GM12878 (cell line): ENCODE data around the gene STON2. TPM values are rescaled to one million over a fixed set of nuclear protein-coding genes. Genes with fewer than 3 reads are reported as not detected.

Experiments
- ATAC-seq: fragments of 200-7000 bp; cut with Tn5 transposase; 3 replicates; pipeline ENCODE4 v1.9.1; 2020; ENCODE audit warnings: mild to moderate bottlenecking, moderate library complexity
- BruUV-seq: library from RNA; stranded (reverse); fragments of 400-500 nt; replicated peaks from 2 replicates; lab custom pipeline; 2021; lab: Mats Ljungman, UMichigan
- CTCF ChIA-PET: fragments of 300-600 bp; sonication (Branson Sonifier 250); formaldehyde crosslinking; extraction: SDS; loops from one replicate; lab custom pipeline; 2021; ENCODE audit warnings: inconsistent platforms; lab: Yijun Ruan, JAX
- POLR2A ChIA-PET: fragments of 350-600 bp; formaldehyde crosslinking; extraction: SDS; loops from one replicate; lab custom pipeline; 2021; ENCODE audit warnings: inconsistent platforms; lab: Charles Lee
- RAD21 ChIA-PET: fragments of 300-600 bp; sonication (Branson Sonifier 250); formaldehyde crosslinking; loops from one replicate; lab custom pipeline; 2023; ENCODE audit warnings: antibody characterized with exemption; ENCODE audit not compliant: unreplicated experiment; lab: Charles Lee
- SMC1A ChIA-PET: fragments of 300-600 bp; sonication (Branson Sonifier 250); formaldehyde crosslinking; loops from one replicate; lab custom pipeline; 2023; ENCODE audit not compliant: unreplicated experiment, uncharacterized antibody; lab: Charles Lee
- DNase-seq: peaks from one replicate; pipeline ENCODE4 v3.0.0-alpha.2; 2011; ENCODE audit warnings: low read depth, low spot score
- FAIRE-seq: peaks from 3 replicates; lab custom pipeline; 2011; peaks lifted over from hg19 to GRCh38; lab: Jason Lieb, UNC
- H2AFZ ChIP-seq: 2 replicates; pipeline ENCODE4 v1.6.0; 2011; ENCODE audit warnings: low read depth, low read length, control low read depth; ENCODE audit not compliant: control insufficient read depth
- H3K27ac ChIP-seq: 2 replicates; pipeline ENCODE4 v1.5.1; 2011; ENCODE audit warnings: control low read depth; ENCODE audit not compliant: control insufficient read depth, insufficient read depth
- H3K27me3 ChIP-seq, 2 experiments: replicated peaks in 1 of 2; 2 replicates each; pipeline versions ENCODE4 v1.6.0 to v1.6.1; 2011; ENCODE audit warnings: low read length in 1 of 2; ENCODE audit not compliant: control insufficient read depth in 2 of 2, insufficient read depth in 2 of 2
- H3K36me3 ChIP-seq, 2 experiments: 2 replicates each; pipeline ENCODE4 v1.5.1; 2011; ENCODE audit warnings: low read length in 1 of 2; ENCODE audit not compliant: control insufficient read depth in 2 of 2, insufficient read depth in 2 of 2
- H3K4me1 ChIP-seq: 2 replicates; pipeline ENCODE4 v1.6.1; 2011; ENCODE audit warnings: mild to moderate bottlenecking, low read length, moderate library complexity, mixed read lengths; ENCODE audit not compliant: control insufficient read depth, insufficient read depth
- H3K4me2 ChIP-seq: 2 replicates; pipeline ENCODE4 v1.6.0; 2011; ENCODE audit warnings: control low read depth; ENCODE audit not compliant: control insufficient read depth, insufficient read depth
- H3K4me3 ChIP-seq: fragments of 200-600 bp; sonication (generic); 2 replicates; pipeline ENCODE4 v1.5.1; 2016
- H3K79me2 ChIP-seq: 2 replicates; pipeline ENCODE4 v1.6.0; 2011; ENCODE audit warnings: low read length; ENCODE audit not compliant: control insufficient read depth, insufficient read depth
- H3K9ac ChIP-seq: 2 replicates; pipeline ENCODE4 v1.8.0; 2011; ENCODE audit warnings: low read length, control low read depth, mixed read lengths; ENCODE audit not compliant: control insufficient read depth, insufficient read depth
- H3K9me3 ChIP-seq: replicated peaks from 3 replicates; pipeline ENCODE4 v1.5.1; 2011; ENCODE audit warnings: mild to moderate bottlenecking, low read length; ENCODE audit not compliant: control insufficient read depth, insufficient read depth
- H4K20me1 ChIP-seq: 2 replicates; pipeline ENCODE4 v1.6.0; 2011; ENCODE audit not compliant: control insufficient read depth, insufficient read depth
- BRCA1 ChIP-seq: IDR thresholded peaks from 2 replicates; pipeline ENCODE4 v1.6.1; 2011; ENCODE audit warnings: low read depth, low read length, improper control_type of control experiment
- CBX3 ChIP-seq: fragments of 200-600 bp; sonication (generic); IDR thresholded peaks from 2 replicates; pipeline ENCODE4 v1.6.1; 2016; ENCODE audit warnings: low read depth, borderline replicate concordance
- CBX5 ChIP-seq: sonication (generic); IDR thresholded peaks from 2 replicates; pipeline ENCODE4 v1.6.1; 2016; ENCODE audit warnings: low read depth, moderate library complexity, mild to moderate bottlenecking, inconsistent platforms
- FOS ChIP-seq: IDR thresholded peaks from 3 replicates; pipeline ENCODE4 v1.6.1; 2011; ENCODE audit warnings: borderline replicate concordance; ENCODE audit not compliant: insufficient read length; ENCODE audit errors: extremely low read depth
- HDAC2 ChIP-seq: fragments of 200-600 bp; sonication (generic); IDR thresholded peaks from 2 replicates; pipeline ENCODE4 v1.6.1; 2017
- RCOR1 ChIP-seq: conservative IDR thresholded peaks from 2 replicates; pipeline ENCODE4 v1.6.1; 2012; ENCODE audit warnings: low read depth, low read length, improper control_type of control experiment
- RUNX3 ChIP-seq: IDR thresholded peaks from 2 replicates; pipeline ENCODE4 v1.6.1; 2012; ENCODE audit warnings: low read length, inconsistent platforms
- SUPT20H ChIP-seq: IDR thresholded peaks from 2 replicates; pipeline ENCODE4 v1.6.1; 2011; ENCODE audit warnings: low read depth, mild to moderate bottlenecking, low read length, moderate library complexity, borderline replicate concordance; ENCODE audit not compliant: control insufficient read depth
- YBX1 ChIP-seq: fragments of 450-650 bp; IDR thresholded peaks from 2 replicates; pipeline ENCODE4 v1.6.1; 2016; ENCODE audit warnings: antibody characterized with exemption
- YY1 ChIP-seq: IDR thresholded peaks from 2 replicates; pipeline ENCODE4 v1.6.1; 2011; ENCODE audit warnings: low read depth, mild to moderate bottlenecking, low read length
- WGBS: methylation state at CpG from one replicate; pipeline ENCODE4 v1.1.6; 2016; ENCODE audit warnings: low lambda C conversion rate; ENCODE audit not compliant: insufficient replicate concordance, insufficient coverage; ENCODE audit errors: missing lambda C conversion rate; 5-methylcytosine and 5-hydroxymethylcytosine counted together
- in situ Hi-C: fragments of 300-500 bp; cut with MboI; formaldehyde crosslinking; loops from 9 replicates; pipeline ENCODE4 v1.14.3; 2018; ENCODE audit warnings: mixed read lengths
- intact Hi-C: fragments of 100-400 bp; cut with micrococcal nuclease; formaldehyde crosslinking; loops from one replicate; pipeline ENCODE4 v1.14.2; 2022; ENCODE audit not compliant: unreplicated experiment
- polyA plus RNA-seq, 11 experiments: library from polyadenylated mRNA; depleted of rRNA in 4 of 11; unstranded in 6 of 11; stranded (reverse) in 5 of 11; fragments of >200 nt; fragmentation: Nextera tagmentation in 4 of 11; fragmentation: Illumina TruSeq in 1 of 11; extraction: Ambion mirVana in 4 of 11; extraction: Trizol in 1 of 11; gene quantifications; 1 replicate in 1 of 11; 2 replicates in 10 of 11; pipeline versions ENCODE4 v1.2.1 to v1.2.3, GENCODE V29; 2011 to 2016; ENCODE audit warnings: inconsistent platforms in 2 of 11, missing spikeins in 2 of 11, low read depth in 1 of 11
- total RNA-seq, 4 experiments: library from RNA; depleted of rRNA in 3 of 4; stranded (reverse); fragments of >200 nt in 3 of 4; fragmentation: Illumina TruSeq in 1 of 4; extraction: Trizol in 1 of 4; gene quantifications; 2 replicates each; pipeline versions ENCODE4 v1.2.1 to v1.2.3, GENCODE V29; 2013 to 2021
- TF ChIP-seq, protein P1 (sequence below): fragments of 450-650 bp; IDR thresholded peaks from 2 replicates; pipeline ENCODE4 v1.6.1; 2017; ENCODE audit warnings: antibody characterized with exemption, mild to moderate bottlenecking, moderate library complexity
- TF ChIP-seq, protein P2 (sequence below): IDR thresholded peaks from 2 replicates; pipeline ENCODE4 v1.6.1; 2011; ENCODE audit warnings: borderline replicate concordance, low read depth, mild to moderate bottlenecking, moderate library complexity, low read length; ENCODE audit not compliant: insufficient read depth, poor library complexity, severe bottlenecking
- TF ChIP-seq, protein P3 (sequence below): fragments of 450-650 bp; IDR thresholded peaks from 2 replicates; pipeline ENCODE4 v1.6.1; 2016; ENCODE audit warnings: mild to moderate bottlenecking
- TF ChIP-seq, protein P4 (sequence below): fragments of 450-650 bp; IDR thresholded peaks from 2 replicates; pipeline ENCODE4 v1.6.1; 2018; ENCODE audit warnings: mild to moderate bottlenecking, low read depth, moderate library complexity; ENCODE audit not compliant: partially characterized antibody

Gene STON2
- total and polyA plus RNA-seq, 10 of the 15 experiments (the other 5 are each of a cell fraction or from before 2014, with no cell fraction given): 0.03 to 0.13 (median 0.03) TPM; not detected in 7

DNA sequence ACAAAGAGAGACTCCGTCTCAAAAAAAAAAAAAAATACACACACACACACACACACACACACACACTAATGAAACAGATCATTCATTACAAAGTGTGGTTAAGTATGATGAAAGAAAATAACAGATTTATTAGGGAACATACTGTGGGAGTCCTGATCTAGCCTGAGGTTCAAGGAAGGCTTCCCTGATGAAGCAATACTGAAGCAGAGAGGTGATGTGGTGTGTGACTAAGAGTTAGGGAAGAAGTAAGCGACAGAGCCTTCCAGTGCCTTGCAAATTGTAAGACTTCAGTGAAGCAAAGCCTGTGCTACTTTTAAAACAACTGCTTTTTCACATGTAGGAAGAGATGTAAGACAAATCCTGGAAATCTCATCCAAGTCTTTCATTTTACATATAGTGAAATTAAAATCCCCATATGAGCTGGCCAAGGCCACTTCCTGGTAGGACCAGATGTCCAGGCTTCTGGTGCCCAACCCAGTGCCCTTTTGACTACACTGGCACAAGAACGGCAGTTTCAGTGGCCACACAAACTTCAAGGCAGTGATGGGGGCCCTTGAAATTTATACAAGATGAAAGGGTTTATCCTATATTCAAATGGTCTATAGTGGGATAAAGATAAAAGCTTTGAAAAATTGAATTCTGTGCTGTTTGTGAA, 86.2 kb downstream of the STON2 start:
- in situ Hi-C loops (no loop called here), intact Hi-C loops (no loop called here)
- Histone ChIP-seq H3K79me2 (no peaks in the 10 kb centered on the region), H3K4me2 (no peak overlapping the region), H4K20me1 (no peaks in the 10 kb centered on the region), H3K9me3 (no peaks in the 10 kb centered on the region), H3K4me3 (no peak overlapping the region), H3K27me3 (no peaks in the 10 kb centered on the region; a peak in 2 of 4 replicates), H3K36me3 (no peaks in the 10 kb centered on the region), H2AFZ (no peak overlapping the region), H3K9ac (no peak overlapping the region), H3K27ac (no peak overlapping the region), H3K4me1 (no peaks in the 10 kb centered on the region)
- no peak for ATAC-seq
- SMC1A ChIA-PET: interaction anchor here (0.6 kb wide), 1 partner anchor 389 kb away, joined by 3 read pairs; no protein-coding TSS in a partner anchor
- WGBS: 47% methylated on average over 3 of the region's 3 CpGs
- RAD21 ChIA-PET: no interaction called here
- no TSS peak for BruUV-seq
- CTCF ChIA-PET: no interaction called here
- TF ChIP-seq HDAC2: no peak
- no peak for TF ChIP-seq RUNX3
- TF ChIP-seq FOS: no peak
- no peak for TF ChIP-seq YY1
- TF ChIP-seq CBX3: no peak
- TF ChIP-seq SUPT20H: no peak
- TF ChIP-seq, protein P1, sequence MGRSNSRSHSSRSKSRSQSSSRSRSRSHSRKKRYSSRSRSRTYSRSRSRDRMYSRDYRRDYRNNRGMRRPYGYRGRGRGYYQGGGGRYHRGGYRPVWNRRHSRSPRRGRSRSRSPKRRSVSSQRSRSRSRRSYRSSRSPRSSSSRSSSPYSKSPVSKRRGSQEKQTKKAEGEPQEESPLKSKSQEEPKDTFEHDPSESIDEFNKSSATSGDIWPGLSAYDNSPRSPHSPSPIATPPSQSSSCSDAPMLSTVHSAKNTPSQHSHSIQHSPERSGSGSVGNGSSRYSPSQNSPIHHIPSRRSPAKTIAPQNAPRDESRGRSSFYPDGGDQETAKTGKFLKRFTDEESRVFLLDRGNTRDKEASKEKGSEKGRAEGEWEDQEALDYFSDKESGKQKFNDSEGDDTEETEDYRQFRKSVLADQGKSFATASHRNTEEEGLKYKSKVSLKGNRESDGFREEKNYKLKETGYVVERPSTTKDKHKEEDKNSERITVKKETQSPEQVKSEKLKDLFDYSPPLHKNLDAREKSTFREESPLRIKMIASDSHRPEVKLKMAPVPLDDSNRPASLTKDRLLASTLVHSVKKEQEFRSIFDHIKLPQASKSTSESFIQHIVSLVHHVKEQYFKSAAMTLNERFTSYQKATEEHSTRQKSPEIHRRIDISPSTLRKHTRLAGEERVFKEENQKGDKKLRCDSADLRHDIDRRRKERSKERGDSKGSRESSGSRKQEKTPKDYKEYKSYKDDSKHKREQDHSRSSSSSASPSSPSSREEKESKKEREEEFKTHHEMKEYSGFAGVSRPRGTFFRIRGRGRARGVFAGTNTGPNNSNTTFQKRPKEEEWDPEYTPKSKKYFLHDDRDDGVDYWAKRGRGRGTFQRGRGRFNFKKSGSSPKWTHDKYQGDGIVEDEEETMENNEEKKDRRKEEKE: no peak
- TF ChIP-seq, protein P2, sequence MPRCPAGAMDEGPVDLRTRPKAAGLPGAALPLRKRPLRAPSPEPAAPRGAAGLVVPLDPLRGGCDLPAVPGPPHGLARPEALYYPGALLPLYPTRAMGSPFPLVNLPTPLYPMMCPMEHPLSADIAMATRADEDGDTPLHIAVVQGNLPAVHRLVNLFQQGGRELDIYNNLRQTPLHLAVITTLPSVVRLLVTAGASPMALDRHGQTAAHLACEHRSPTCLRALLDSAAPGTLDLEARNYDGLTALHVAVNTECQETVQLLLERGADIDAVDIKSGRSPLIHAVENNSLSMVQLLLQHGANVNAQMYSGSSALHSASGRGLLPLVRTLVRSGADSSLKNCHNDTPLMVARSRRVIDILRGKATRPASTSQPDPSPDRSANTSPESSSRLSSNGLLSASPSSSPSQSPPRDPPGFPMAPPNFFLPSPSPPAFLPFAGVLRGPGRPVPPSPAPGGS: no peak
- TF ChIP-seq, protein P3, sequence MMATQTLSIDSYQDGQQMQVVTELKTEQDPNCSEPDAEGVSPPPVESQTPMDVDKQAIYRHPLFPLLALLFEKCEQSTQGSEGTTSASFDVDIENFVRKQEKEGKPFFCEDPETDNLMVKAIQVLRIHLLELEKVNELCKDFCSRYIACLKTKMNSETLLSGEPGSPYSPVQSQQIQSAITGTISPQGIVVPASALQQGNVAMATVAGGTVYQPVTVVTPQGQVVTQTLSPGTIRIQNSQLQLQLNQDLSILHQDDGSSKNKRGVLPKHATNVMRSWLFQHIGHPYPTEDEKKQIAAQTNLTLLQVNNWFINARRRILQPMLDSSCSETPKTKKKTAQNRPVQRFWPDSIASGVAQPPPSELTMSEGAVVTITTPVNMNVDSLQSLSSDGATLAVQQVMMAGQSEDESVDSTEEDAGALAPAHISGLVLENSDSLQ: no peak
- TF ChIP-seq, protein P4, sequence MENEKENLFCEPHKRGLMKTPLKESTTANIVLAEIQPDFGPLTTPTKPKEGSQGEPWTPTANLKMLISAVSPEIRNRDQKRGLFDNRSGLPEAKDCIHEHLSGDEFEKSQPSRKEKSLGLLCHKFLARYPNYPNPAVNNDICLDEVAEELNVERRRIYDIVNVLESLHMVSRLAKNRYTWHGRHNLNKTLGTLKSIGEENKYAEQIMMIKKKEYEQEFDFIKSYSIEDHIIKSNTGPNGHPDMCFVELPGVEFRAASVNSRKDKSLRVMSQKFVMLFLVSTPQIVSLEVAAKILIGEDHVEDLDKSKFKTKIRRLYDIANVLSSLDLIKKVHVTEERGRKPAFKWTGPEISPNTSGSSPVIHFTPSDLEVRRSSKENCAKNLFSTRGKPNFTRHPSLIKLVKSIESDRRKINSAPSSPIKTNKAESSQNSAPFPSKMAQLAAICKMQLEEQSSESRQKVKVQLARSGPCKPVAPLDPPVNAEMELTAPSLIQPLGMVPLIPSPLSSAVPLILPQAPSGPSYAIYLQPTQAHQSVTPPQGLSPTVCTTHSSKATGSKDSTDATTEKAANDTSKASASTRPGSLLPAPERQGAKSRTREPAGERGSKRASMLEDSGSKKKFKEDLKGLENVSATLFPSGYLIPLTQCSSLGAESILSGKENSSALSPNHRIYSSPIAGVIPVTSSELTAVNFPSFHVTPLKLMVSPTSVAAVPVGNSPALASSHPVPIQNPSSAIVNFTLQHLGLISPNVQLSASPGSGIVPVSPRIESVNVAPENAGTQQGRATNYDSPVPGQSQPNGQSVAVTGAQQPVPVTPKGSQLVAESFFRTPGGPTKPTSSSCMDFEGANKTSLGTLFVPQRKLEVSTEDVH: no peak
- no peak for TF ChIP-seq BRCA1
- no peak for TF ChIP-seq CBX5
- no peak for TF ChIP-seq YBX1
- no peak for TF ChIP-seq RCOR1
- FAIRE-seq: no peak
- POLR2A ChIA-PET: no interaction called here
- no peak for DNase-seq
